Heart left ventricle (tissue), 16 donors: Measurements from ENCODE around the gene SMARCC1. TPM values are rescaled to one million over a fixed set of nuclear protein-coding genes. Genes with fewer than 3 reads are reported as not detected.
A peak's percentile ranks its signal among the peaks of the same experiment; 100 is the strongest.
"Not testable (repeated sequence)": the region's sequence is repeated elsewhere in the genome, so short reads cannot be mapped to it uniquely, and the experiment has no call there.

ENCODE experiments used
- ATAC-seq, 4 donors: fragments of 200-7000 bp; cut with Tn5 transposase; one replicate each; pipeline ENCODE4 v1.9.1; 2020 to 2022; ENCODE audit warnings: moderate library complexity in 4 of 4, mild to moderate bottlenecking in 3 of 4, moderate number of reproducible peaks in 1 of 4
- DNase-seq, 5 donors: peaks; one replicate each; pipeline ENCODE4 v3.0.0-alpha.2; 2020
- H3K27ac ChIP-seq, 12 donors: fragments of 200-600 bp; sonication (generic) in 4 of 12; one replicate each; pipeline versions ENCODE4 v1.5.0 to v1.8.0; 2016 to 2022; ENCODE audit warnings: mild to moderate bottlenecking in 2 of 12
- H3K27me3 ChIP-seq, 9 donors: fragments of 200-600 bp; sonication (generic) in 2 of 9; one replicate each; pipeline versions ENCODE4 v1.5.1 to v1.8.0; 2016 to 2022; ENCODE audit warnings: mild to moderate bottlenecking in 3 of 9
- H3K36me3 ChIP-seq, 9 donors: fragments of 200-600 bp; sonication (generic) in 2 of 9; one replicate each; pipeline versions ENCODE4 v1.5.0 to v1.8.0; 2018 to 2022; ENCODE audit warnings: mild to moderate bottlenecking in 2 of 9
- H3K4me1 ChIP-seq, 12 donors: fragments of 200-600 bp; sonication (generic) in 4 of 12; one replicate each; pipeline versions ENCODE4 v1.5.0 to v1.8.0; 2016 to 2022; ENCODE audit warnings: mild to moderate bottlenecking in 3 of 12
- H3K4me3 ChIP-seq, 12 donors: fragments of 200-600 bp; sonication (generic) in 4 of 12; one replicate each; pipeline versions ENCODE4 v1.5.0 to v1.8.0; 2017 to 2022; ENCODE audit warnings: mild to moderate bottlenecking in 9 of 12, moderate library complexity in 4 of 12
- H3K9me3 ChIP-seq, 12 donors: fragments of 200-600 bp; sonication (generic) in 4 of 12; one replicate each; pipeline versions ENCODE4 v1.5.0 to v1.8.0; 2016 to 2022; ENCODE audit warnings: mild to moderate bottlenecking in 1 of 12
- POLR2A ChIP-seq, 2 donors: fragments of 450-650 bp; IDR thresholded peaks; one replicate each; pipeline ENCODE4 v1.6.1; 2017; ENCODE audit warnings: antibody characterized with exemption in 2 of 2, mild to moderate bottlenecking in 2 of 2, moderate library complexity in 2 of 2
- WGBS, 4 donors: extraction: QIAGEN DNeasy Blood & Tissue Kit in 2 of 4; methylation state at CpG; one replicate each; pipeline versions ENCODE4 v1.1.5 to v1.1.7; 2013 to 2018; 5-methylcytosine and 5-hydroxymethylcytosine counted together
- intact Hi-C, 10 donors: fragments of 100-400 bp; cut with DNase I; formaldehyde crosslinking; loops; one replicate each; pipeline versions ENCODE4 v1.11.1 to v1.14.2; 2022
- long read RNA-seq, 3 donors: library from polyadenylated mRNA; unstranded; transcript quantifications; one replicate each; pipeline ENCODE4 v2.0.0, GENCODE V29; 2020 to 2021
- polyA plus RNA-seq, 2 donors: library from polyadenylated mRNA; stranded (reverse); fragments of 200-250 nt; gene quantifications; one replicate each; pipeline ENCODE4 v1.2.3, GENCODE V29; 2013
- total RNA-seq, 9 donors: library from RNA; depleted of rRNA in 2 of 9; stranded (reverse); fragments of >200 nt in 2 of 9; fragmentation: NEBNext Ultra II Directional in 3 of 9; extraction: Animal tissue kit (Norgen Biotek cat#: 25700) in 3 of 9; gene quantifications; one replicate each; pipeline versions ENCODE4 v1.1.0 to v1.2.4, GENCODE V29; 2016 to 2023
- TF ChIP-seq, protein P1 (sequence below), 12 donors: fragments of 200-600 bp; sonication (generic) in 4 of 12; IDR thresholded peaks; one replicate each; pipeline versions ENCODE4 v1.5.0 to v1.8.0; 2018 to 2022; ENCODE audit warnings: antibody characterized with exemption in 12 of 12, mild to moderate bottlenecking in 5 of 12
- donor health status: ischemic (EF 13 %, LVEDD 7.1; RV severe dilation, severe dysfunction).
- donor health status: healthy with polysubstance abuse.
- donor health status: DM: no; HTN: yes; CAD: no.
- donor health status: DM: no; HTN: no; CAD: no.
- donor health status: ischemic (EF 25% LVEDD 6.9; RV normal size, moderate dysfunction).
- donor health status: ischemic (EF 25% LVEDD 5.7; RV mildly dilated, moderate dysfunction).
- donor health status: healthy.
- donor health status: DM: yes; HTN: yes; CAD: no.
- donor health status: ischemic (EF 35%, LVEDD 5.7; RV mildly dilated, moderate dysfunction).
- donor health status: nonischemic (EF 11% LVEDD 7.7; RV severe dilation, severe dysfunction).
- donor health status: DM: yes; HTN: yes; CAD: no.
- donor health status: PGD.
- donor health status: ischemic (EF 29% LVEDD 5.4; RV normal size, mild dysfunction).
- donor health status: nonischemic (EF 23%, LVEDD 6.1; RV moderate dilation, normal function).

Gene SMARCC1
- total RNA-seq (10 to 100 TPM; 17.6 to 31.4 (median 25.5) TPM), polyA plus RNA-seq (10 to 100 TPM in 1 of 2 donors, 1 to 10 TPM in 1; 5.8 to 17.2 TPM)
- long read RNA-seq, donor 1, full-length matches to known transcripts: 3 of 34 reads
- long read RNA-seq, donor 1, partial matches to known transcripts: 19 of 34 reads
- long read RNA-seq, donor 1, other reads (novel, unspliced or antisense): 12 of 34 reads
- long read RNA-seq, donor 2, partial matches to known transcripts: 15 of 26 reads
- long read RNA-seq, donor 2, other reads (novel, unspliced or antisense): 11 of 26 reads
- long read RNA-seq, donor 3, full-length matches to known transcripts: 6 of 37 reads
- long read RNA-seq, donor 3, partial matches to known transcripts: 21 of 37 reads
- long read RNA-seq, donor 3, other reads (novel, unspliced or antisense): 10 of 37 reads

DNA sequence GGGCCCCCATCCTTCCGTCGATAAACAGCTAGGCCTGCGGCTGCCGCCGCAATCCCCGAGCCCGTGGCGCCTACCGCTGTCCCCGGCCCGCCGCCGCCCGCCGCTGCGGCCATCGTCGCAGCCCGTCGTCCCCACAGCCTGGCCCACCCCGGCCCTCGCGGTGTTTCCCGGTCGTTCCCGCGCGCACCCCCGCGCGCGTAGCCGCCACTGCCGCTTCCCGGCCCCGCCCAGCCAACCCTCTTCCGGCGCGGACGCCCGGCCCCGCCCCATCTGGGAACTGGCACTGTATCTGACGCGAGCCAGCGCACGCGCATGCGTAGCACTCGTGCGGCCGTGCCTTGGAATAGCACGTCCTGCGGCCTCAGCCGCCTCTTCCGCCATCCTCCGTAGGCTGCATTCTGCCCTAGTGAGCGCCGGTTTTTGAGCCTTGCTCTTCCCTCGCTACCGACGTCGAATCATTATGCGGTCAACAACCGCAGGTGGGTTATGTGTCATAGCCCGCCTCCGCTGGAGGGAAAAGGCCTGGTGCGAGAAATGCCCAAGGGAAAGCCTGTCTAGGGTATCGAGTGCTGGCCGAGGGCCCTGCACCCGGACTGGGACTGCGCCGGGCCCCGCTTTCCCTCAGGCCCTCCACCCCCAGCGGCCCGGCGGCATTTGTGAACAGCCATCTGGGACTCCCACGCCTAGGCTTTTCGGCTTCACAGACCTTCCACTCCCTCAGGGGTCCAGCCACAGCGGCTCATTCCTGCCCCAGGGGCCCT is at the start of gene SMARCC1:
TSS of gene SMARCC1 (minus strand) at position 209 of the 761 bp plus-strand sequence. CDS start at position 113, 96 bp downstream.
- peak; percentile 98 to 100 (median 99) for DNase-seq
- Histone ChIP-seq H3K36me3 (no peaks in the 10 kb centered on the region), H3K9me3 (no peaks in the 10 kb centered on the region), H3K27me3 (no peaks in the 10 kb centered on the region), H3K4me3 (peak within 1 kb of the TSS; percentile 60 to 98 (median 86)), H3K4me1 (peaks cover 0 to 43% (median 26%) of the 10 kb centered on the region in 12 donors), H3K27ac (peak within 1 kb of the TSS; percentile 89 to 99 (median 96))
- 0 to 1% (median 1%) methylated on average over 51 to 79 of the region's 79 CpGs for WGBS, 4 donors
- intact Hi-C loops: loop anchor here in 4 of 10 donors (5.0 to 10.0 kb wide), 4 partner anchors 40 to 270 kb away; partner anchors contain the start of gene ELP6 (in 1 of the 4)
- peak; percentile 98 to 100 (median 99) for ATAC-seq
- TF ChIP-seq POLR2A (IDR thresholded peaks at IDR 0.05): peak; percentile 7 to 82
- TF ChIP-seq, protein P1, sequence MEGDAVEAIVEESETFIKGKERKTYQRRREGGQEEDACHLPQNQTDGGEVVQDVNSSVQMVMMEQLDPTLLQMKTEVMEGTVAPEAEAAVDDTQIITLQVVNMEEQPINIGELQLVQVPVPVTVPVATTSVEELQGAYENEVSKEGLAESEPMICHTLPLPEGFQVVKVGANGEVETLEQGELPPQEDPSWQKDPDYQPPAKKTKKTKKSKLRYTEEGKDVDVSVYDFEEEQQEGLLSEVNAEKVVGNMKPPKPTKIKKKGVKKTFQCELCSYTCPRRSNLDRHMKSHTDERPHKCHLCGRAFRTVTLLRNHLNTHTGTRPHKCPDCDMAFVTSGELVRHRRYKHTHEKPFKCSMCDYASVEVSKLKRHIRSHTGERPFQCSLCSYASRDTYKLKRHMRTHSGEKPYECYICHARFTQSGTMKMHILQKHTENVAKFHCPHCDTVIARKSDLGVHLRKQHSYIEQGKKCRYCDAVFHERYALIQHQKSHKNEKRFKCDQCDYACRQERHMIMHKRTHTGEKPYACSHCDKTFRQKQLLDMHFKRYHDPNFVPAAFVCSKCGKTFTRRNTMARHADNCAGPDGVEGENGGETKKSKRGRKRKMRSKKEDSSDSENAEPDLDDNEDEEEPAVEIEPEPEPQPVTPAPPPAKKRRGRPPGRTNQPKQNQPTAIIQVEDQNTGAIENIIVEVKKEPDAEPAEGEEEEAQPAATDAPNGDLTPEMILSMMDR (IDR thresholded peaks at IDR 0.05): peak in 1 of 12 donors; percentile 21

DNA sequence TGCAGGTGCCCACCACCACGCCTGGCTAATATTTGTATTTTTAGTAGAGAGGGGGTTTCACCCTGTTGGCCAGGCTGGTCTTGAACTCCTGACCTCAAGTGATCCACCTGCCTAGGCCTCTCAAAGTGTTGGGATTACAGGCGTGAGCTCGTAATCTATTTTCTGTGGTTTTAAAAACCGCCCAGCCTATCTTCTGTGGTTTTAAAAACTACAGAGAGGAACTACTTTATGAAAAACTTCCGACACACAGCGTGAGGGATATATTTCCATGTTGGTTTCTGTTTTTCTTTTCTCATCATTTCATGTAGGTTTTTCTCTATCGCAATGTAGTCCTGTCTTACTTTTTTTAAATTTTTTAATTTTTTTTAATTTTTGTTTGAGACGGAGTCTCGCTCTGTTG is 47.8 kb upstream of the SMARCC1 start:
- ATAC-seq, H3K27me3 ChIP-seq, H3K4me3 ChIP-seq, DNase-seq, H3K9me3 ChIP-seq, H3K27ac ChIP-seq: not testable (repeated sequence)
- intact Hi-C loops: loop anchor here in 2 of 10 donors (5.0 kb wide), 2 partner anchors 163 to 328 kb away; no protein-coding TSS in a partner anchor
- WGBS, 4 donors: 89 to 96% (median 93%) methylated on average over 9 of the region's 9 CpGs
- peaks cover 0 to 20% (median 16%) of the 10 kb centered on the region in 12 donors for H3K4me1 ChIP-seq
- H3K36me3 ChIP-seq: peaks cover 0 to 77% (median 73%) of the 10 kb centered on the region in 9 donors

GRCh38 chr3:47825590-47825989 is 43.9 kb upstream of the SMARCC1 start:
- 22 to 34% (median 26%) methylated on average over 7 of the region's 7 CpGs for WGBS, 4 donors
- Histone ChIP-seq H3K4me3 (peak overlapping the region; percentile 49 to 99 (median 84)), H3K4me1 (peaks cover 0 to 25% (median 20%) of the 10 kb centered on the region in 12 donors), H3K9me3 (no peaks in the 10 kb centered on the region), H3K27me3 (no peaks in the 10 kb centered on the region), H3K27ac (peak overlapping the region in 7 of 12 donors; percentile 78 to 90 (median 84)), H3K36me3 (peaks cover 0 to 56% (median 43%) of the 10 kb centered on the region in 9 donors)
- DNase-seq: no peak
- no peak for TF ChIP-seq POLR2A (IDR thresholded peaks at IDR 0.05)
- TF ChIP-seq, protein P1 (IDR thresholded peaks at IDR 0.05): no peak
- no peak for ATAC-seq
- intact Hi-C loops: loop anchor here in 3 of 10 donors (2.0 to 5.0 kb wide), 3 partner anchors 167 to 332 kb away; no protein-coding TSS in a partner anchor

GRCh38 chr3:47824541-47825473 is 43.1 kb upstream of the SMARCC1 start:
- intact Hi-C loops: loop anchor here in 4 of 10 donors (1.0 to 5.0 kb wide), 5 partner anchors 167 to 333 kb away; no protein-coding TSS in a partner anchor
- peak; percentile 75 to 89 (median 80) for DNase-seq
- Histone ChIP-seq H3K27me3 (no peaks in the 10 kb centered on the region), H3K4me1 (peaks cover 0 to 25% (median 20%) of the 10 kb centered on the region in 12 donors), H3K9me3 (no peaks in the 10 kb centered on the region), H3K4me3 (peak overlapping the region; percentile 49 to 99 (median 84)), H3K27ac (peak overlapping the region; percentile 1 to 90 (median 82)), H3K36me3 (peaks cover 0 to 56% (median 40%) of the 10 kb centered on the region in 9 donors)
- 3 to 8% (median 4%) methylated on average over 29 to 77 of the region's 77 CpGs for WGBS, 4 donors
- ATAC-seq: peak; percentile 83 to 99 (median 98)
- TF ChIP-seq POLR2A (IDR thresholded peaks at IDR 0.05): peak in 1 of 2 donors; percentile 37
- TF ChIP-seq, protein P1 (IDR thresholded peaks at IDR 0.05): peak; percentile 74 to 94 (median 87)
